HL-60/S4 treated with retinoic acid at 250 ng/mL for 4 days and 3 days (cell line): Measurements from ENCODE around the gene R3HDM1.

Experiments used
- in situ Hi-C: fragments of 300-500 bp; cut with MboI; formaldehyde crosslinking; loops from 2 replicates; pipeline ENCODE4 v1.7.0; 2022; ENCODE audit warnings: low sequenced_read_pairs

R3HDM1 gene

DNA sequence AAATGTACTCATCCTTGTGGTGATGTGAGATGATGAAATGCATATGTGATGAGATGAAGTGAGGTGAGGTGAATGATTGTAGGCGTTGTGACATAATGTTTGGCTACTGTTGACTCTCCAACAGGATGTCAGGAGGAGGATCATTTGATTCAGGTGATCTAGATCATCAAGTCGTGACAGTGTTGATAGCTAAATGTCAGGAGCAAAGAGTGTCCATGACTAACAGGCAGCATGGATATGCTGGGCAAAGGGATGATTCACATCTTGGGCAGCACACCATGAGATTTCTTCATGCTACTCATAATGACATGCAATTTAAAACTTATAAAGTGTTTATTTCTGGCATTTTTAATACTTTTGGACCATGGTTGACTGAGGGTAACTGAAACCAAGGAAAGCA is 170.2 kb downstream of the R3HDM1 start:
- in situ Hi-C loops = loop anchor here (25.0 kb wide), 1 partner anchor 689 kb away; no protein-coding TSS in a partner anchor

DNA sequence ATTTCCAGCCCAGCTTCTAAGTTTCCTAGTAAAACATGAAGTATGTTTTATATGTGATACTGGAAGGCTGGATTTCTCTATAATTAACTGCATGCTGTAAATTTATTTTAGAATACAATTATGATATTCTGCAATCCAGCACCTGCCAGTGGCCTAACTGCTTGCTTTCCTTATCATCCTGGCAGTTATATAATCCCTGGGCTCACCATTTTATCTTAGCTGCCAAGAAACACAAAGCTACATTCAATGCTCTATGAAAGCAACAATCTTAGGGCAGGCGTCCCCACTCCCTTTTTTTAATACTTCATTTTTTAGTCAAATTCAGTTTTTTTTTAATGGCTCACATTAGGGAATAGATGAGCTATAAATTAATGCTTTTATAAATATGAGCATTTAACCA is 172.0 kb downstream of the R3HDM1 start:
- in situ Hi-C loops = loop anchor here (25.0 kb wide), 1 partner anchor 691 kb away; no protein-coding TSS in a partner anchor

DNA sequence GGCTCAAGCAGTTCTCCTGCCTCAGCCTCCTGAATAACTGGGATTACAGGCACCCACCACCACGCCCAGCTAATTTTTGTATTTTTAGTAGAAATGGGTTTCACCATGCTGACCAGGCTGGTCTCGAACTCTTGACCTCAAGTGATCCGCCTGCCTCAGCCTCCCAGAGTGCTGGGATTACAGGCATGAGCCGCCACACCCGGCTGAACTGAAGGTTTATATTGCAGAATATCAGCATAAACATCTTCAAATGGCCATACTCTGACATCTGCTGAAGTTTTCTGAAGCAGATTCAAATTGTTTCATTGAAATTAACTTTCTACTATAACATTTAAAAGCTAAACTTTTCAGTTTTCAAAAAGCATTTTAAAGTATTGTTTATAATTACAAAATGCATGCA is 172.8 kb downstream of the R3HDM1 start:
- in situ Hi-C loops = loop anchor here (25.0 kb wide), 1 partner anchor 692 kb away; no protein-coding TSS in a partner anchor

DNA sequence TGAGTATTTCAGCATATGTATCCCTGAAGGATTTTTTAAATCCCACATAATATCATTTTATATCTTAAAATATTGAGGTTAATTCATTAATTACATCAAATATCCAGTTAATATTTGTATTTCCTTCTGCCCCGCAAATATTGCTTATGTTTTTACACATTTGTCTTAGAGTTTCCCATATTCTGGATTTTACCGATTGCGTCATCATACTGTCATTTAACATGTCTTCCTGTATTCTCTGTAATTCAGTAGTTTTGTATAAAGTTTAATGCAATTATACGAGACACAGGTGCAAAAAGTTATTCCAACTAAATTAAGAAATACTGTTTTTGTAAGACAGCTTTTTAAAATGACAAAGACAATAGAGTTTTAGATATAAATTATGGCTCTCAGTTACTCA is 176.9 kb downstream of the R3HDM1 start:
- in situ Hi-C loops = loop anchor here (25.0 kb wide), 1 partner anchor 696 kb away; no protein-coding TSS in a partner anchor

DNA sequence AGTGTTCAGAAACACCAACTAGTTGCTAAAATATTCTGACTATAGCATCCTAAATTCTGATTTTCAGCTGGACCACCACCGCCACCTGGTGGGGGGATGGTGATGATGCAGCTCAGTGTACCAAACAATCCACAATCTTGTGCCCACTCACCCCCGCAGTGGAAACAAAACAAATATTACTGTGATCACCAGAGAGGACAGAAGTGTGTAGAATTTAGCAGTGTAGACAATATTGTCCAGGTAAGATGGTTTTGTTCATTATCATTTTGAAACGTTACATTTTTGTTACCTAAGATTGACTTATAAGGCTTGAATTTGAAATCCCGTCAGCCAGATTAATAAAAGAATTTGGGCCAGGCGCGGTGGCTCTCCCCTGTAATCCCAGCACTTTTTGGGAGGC is 178.7 kb downstream of the R3HDM1 start:
- in situ Hi-C loops = loop anchor here (25.0 kb wide), 1 partner anchor 698 kb away; no protein-coding TSS in a partner anchor

DNA sequence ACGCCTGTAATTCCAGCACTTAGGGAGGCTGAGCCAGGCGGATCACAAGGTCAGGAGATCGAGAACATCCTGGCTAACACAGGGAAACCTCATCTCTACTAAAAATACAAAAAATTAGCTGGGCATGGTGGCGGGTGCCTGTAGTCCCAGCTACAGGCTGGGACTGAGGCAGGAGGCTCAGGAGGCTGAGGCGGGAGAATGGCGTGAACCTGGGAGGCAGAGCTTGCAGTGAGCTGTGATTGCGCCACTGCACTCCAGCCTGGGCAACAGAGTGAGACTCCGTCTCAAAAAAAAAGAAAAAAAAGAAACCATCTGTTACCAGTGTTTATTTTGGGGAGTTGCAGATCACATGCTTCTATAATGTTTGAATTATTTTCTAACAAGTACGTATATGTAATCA is 183.8 kb downstream of the R3HDM1 start:
- in situ Hi-C loops = loop anchor here (25.0 kb wide), 1 partner anchor 703 kb away; no protein-coding TSS in a partner anchor

DNA sequence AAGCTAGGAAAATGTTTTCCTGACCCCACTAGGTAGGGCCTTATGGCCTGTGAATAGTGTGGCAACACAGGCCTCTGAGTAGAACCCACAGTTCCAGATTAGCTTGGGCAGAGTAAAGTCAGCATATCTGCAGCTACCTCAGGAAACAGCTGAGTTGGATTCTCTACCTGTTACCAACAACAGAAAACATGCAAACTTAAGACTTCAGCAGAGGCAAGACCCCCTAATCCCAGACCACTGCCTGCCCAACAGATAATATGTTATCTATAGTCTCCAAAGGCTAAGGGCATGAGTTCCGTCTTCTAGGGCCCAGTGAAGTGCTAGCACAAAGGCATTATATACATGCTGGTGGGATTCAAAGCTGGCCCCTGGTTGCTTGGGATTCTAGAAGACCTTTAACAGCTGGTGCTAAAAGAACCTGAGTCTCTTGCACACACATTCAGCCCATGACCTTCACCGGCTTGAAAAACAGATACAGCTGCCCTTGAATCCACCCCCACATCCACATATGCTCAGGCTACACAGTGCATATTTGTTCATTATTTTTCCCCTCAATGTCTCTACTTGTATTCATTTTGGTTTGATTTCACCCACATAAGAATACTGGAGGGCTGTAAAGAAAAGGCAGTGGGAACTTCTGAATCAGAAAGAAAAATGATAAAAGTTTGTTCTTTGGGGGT is 196.9 kb downstream of the R3HDM1 start:
- in situ Hi-C loops = no loop called here

DNA sequence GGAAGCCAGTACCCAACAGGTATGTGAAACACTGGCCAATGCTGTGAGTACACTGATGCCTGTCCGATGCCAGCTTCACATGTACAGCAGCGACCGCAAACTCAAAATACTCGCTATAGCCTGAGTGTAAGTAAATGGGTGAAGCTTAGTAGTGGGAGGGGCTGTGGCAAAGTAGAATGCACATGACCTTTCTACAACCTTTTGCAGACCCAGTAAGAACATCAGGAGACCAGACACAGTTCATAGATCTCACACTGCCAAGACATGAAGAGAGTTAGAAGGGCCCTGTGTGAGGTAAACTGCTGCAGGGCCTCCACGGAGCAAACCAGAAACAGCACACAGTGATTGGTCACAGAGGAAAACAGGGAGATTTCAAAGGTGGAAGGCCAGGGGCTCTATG is 201.3 kb downstream of the R3HDM1 start:
- in situ Hi-C loops = no loop called here

DNA sequence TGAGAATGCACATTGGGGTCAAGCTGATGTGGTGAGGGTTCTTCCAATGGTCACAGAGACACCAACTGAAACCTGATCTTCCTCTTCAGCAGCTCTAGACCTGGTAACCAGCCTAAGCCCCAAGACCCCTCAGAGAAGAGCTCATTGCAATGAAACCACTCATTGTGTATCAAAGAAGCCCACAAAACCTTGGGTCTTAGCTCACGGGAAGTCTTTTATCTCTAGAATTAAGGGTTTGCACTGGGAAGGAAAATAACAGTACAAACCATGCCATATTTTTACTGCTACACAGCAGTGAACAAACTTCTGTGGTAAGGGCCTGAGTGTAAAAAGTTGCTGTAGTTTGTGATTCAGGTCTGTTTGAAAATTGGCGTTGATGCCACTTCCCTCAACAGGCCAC is 201.8 kb downstream of the R3HDM1 start:
- in situ Hi-C loops = no loop called here

DNA sequence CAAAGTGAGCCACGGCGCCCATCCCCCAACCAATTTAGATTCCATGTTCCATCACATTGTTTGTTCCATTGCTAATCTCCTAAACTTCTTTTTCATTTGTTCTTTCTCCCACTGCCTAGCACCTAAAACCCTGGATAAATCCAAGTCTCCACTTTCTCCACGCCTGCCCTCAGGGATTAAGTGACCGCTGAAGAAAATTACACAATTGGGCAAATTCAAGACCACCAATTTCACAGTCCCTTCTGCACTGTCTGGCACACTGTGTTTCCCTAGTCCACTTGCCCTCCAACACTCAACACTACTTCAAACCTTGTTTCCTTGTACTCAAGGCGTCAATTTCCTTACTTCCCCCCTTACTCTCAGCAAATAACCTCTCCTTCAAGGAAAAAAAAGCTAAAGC is 205.3 kb downstream of the R3HDM1 start:
- in situ Hi-C loops = no loop called here

DNA sequence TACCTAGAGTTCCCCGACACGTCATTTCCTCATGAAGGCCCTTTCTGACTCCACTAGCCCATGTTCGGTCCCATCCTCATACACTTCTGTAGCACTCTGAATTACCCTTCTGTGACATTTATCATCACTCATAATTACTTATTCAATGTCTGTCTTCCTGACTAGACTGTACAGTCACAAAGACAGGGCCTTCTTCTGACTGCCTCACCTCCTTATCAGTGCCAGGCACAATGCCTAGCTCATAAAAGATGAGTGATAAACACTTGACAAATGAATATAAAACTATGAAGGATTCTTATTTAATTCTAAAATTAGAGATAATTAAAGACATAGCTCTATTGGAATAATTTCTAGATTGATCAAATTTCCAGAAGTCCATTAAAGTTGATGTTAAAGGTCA is 208.9 kb downstream of the R3HDM1 start:
- in situ Hi-C loops = no loop called here

DNA sequence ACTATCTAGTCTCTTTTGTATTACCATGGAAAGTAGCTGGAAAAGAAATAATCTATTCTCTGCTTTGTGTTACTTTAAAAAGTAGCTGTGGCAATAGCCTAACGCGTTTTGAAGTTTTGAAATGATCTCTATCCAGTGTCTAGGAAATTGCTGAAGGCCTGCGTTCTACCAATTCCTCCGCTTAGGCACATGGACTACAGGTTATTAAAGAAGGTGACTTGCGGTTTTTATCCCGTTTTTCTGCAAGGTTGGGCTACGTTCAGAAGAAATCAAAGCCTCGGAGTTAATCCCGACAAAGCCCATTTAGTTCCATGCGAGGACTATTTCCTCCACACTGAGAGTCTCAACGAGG is 209.7 kb downstream of the R3HDM1 start:
- in situ Hi-C loops = no loop called here

DNA sequence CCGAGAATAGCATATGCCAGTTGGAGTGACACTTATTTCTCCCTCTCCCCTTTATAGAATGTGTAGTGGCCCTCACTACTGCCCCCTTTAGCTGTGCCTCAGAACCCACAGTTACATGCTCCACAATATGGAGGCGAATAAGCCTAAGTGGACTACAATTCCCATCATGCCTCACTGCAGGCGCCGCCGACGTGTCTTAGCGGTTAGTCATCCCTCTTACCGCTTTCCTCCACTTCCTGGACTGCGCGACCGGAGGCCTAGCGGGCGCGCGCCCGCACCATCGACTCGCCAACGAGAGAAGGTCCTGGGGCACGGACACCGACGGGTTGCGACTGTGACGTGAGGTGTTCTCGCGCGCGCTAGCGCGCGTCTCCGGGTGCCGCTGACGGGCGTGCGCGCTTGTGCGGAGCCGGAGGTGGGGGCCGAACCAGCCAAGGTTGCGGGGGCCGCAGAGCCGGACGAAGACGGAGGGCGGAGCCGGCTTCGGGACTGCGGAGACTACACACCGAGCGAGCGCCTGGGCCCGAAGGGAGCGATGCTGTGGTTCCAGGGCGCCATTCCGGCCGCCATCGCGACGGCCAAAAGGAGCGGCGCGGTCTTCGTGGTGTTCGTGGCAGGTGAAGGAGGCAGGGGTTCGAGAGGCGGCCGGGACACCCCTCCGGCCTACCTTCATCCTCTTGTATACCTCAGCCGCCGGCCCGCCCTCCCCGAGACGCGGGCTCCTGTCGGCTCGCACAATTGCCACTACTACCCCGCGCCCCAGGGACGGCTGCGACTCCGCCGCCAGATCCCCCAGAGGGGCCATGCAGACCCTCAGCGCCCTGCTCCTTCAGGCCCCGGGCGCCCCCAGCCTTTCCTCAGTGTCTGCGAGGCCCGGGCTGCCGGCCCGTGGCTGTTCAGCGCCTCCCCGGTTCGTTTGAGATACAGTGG is 210.4 kb downstream of the R3HDM1 start, which contains the start of gene UBXN4:
Gene UBXN4 (plus strand): TSS at position 461 of the 930 bp plus-strand sequence. CDS start 75 bp downstream, at position 536.
- in situ Hi-C loops = no loop called here

DNA sequence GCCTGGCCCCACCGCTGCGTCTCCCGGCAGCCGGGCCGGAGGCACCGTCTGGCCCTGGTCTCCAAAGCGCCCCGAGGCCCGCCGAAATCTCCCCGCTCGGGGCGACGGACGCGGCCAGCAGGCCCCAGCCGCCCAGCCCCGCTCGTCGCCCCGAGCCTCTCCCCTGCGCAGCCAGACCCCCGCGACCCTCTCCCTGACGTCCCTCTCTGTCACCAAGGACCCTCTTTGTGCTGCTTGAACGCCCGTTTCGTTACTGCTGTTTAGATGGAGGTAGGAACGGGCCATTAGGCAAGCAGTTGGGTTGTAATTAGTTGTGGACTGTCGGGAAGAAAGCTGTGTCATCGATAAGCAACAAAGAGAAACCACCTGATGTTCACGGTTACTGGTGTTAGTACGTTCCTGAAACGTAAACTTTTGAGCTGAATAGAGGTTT is 211.1 kb downstream of the R3HDM1 start:
- in situ Hi-C loops = no loop called here

DNA sequence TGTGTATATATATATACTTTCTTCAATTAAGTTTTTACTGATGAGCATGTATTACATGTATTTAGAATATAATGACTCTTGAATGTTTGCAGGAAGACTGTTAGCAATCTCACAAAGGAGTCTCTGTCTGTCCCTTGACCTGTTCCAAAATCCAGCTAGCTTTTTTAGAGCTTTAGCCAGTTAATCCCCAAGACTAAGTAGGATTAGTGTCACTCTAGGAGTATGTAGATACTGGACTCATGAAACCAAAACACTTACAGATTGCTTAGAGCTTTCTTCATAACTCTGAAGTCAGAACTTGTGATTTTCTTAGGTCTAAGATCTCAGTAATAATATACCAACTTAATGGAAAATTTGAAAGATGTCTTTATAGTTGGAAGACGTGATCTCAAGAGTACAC is 212.6 kb downstream of the R3HDM1 start:
- in situ Hi-C loops = no loop called here

DNA sequence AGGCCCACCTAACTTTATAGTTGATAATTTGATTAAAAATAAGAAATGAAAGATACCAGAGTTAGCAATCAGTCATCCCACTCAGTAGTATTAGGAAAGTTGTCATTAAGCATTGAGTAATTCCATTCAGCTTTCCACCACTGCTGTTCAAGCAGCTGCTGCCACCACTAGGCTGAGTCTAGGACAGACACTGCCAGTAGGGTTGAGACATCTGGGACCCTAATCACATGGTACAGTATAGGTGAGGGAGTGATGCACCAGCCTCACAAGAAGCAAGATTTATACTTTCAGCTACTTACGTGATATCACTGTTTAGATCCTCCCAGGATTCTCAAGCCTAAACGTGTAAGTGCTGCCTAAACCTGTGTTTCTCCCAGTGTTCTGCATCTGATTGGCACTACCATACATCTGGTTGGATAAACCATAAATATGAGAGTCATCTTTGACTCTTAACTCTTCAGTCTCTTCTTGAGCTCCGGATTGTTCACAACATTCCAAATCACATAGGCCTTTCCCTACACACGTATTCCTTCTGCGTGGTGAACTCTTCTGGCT is 213.6 kb downstream of the R3HDM1 start:
- in situ Hi-C loops = no loop called here

DNA sequence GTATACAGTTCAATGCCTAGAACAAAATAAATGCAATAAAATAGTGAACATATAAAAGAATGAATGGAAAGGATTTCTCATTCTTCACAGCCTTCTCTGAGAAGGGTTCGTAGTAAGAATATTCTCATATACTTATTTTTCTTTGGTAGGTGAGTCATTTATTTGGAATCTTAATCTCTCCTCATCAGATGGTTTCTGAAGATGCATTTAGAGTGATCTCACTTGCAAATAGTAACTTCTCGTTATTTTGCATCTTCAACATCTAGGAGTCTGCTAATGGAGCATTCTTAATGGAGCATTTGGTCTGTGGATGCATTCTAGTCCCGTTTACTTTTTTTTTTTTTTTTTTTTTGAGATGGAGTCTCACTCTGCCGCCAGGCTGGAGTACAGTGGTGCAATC is 214.3 kb downstream of the R3HDM1 start:
- in situ Hi-C loops = no loop called here

DNA sequence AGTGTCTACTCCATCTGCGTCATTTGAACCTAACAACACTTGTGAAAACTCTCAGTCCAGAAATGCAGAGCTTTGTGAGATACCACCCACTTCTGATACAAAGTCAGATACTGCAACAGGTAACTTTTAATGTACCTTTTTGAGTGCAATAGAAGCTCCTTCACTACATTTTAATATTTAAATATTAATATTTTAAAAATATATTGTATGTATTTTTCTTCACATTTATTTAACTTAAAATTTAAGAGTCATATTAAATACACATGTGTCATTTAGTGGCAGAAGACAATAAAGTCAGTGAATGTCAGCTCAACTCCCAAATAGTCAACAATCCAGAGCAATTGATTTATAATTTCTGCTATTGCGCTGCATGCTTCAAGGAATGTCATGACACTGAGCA is 224.3 kb downstream of the R3HDM1 start:
- in situ Hi-C loops = no loop called here

DNA sequence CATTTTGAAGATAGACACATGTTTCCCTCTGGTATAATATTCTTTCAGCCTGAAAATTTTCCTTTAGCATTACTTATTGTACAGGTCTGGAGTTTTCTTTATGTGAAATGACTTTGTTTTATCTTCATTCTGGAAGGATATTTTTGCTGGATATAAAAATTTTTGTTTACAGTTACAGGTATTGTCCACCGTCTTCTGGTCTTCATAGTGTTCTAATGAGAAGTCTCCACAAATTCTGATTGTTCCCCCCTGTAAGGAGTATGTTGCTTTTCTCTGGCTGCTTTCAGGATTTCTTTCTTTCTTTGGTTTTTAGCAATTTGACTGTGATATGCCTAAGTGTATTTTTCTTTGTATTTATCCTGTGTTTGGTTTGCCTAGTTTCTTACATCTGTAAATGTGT is 225.4 kb downstream of the R3HDM1 start:
- in situ Hi-C loops = no loop called here

DNA sequence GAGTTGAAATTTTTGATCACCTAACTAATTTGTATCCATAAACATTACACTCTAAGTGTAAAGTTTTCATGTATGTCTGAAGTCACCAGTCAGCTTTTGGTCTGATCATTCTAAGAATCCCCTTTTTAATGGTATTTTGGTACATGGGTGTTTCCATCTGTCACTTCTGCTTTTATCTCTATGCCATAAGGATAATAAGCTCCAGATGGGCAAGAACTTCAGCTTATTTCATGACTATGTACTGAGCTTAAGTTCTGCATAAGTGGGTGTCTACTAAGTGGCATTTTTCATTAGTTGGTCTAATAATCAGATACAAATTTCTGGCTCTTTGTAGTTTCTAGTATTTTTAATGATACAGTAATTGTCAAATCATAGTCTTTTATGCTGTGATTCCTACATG is 230.7 kb downstream of the R3HDM1 start:
- in situ Hi-C loops = no loop called here

DNA sequence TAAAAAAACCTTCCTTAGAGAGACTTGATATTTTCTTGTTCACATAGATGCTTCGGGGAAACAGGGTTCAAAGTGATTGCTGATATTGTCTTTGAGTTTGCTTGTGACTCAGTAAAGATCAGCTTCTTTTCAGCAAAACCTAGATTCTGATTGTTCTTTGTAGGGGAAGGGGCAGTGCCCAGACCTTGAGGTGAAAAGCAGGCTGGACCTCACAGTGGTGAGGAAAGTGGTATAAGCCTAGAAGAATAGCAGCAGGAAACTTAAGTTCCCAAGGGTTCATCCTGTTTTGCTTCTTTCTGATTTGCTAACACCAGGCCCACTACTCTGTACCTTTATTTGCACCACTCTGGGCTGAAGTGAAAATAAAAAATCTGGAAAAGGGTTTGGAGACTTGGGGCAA is 231.2 kb downstream of the R3HDM1 start:
- in situ Hi-C loops = no loop called here
